ENCODE results near the gene SLC39A1. TPM values are rescaled to one million over a fixed set of nuclear protein-coding genes. Genes with fewer than 3 reads are reported as not detected.

Gene SLC39A1
- total and polyA plus RNA-seq, 9 of the 15 experiments (the other 6 are each of a cell fraction or from before 2014, with no cell fraction given) = 9.9 to 81.1 (median 62.7) TPM

DNA sequence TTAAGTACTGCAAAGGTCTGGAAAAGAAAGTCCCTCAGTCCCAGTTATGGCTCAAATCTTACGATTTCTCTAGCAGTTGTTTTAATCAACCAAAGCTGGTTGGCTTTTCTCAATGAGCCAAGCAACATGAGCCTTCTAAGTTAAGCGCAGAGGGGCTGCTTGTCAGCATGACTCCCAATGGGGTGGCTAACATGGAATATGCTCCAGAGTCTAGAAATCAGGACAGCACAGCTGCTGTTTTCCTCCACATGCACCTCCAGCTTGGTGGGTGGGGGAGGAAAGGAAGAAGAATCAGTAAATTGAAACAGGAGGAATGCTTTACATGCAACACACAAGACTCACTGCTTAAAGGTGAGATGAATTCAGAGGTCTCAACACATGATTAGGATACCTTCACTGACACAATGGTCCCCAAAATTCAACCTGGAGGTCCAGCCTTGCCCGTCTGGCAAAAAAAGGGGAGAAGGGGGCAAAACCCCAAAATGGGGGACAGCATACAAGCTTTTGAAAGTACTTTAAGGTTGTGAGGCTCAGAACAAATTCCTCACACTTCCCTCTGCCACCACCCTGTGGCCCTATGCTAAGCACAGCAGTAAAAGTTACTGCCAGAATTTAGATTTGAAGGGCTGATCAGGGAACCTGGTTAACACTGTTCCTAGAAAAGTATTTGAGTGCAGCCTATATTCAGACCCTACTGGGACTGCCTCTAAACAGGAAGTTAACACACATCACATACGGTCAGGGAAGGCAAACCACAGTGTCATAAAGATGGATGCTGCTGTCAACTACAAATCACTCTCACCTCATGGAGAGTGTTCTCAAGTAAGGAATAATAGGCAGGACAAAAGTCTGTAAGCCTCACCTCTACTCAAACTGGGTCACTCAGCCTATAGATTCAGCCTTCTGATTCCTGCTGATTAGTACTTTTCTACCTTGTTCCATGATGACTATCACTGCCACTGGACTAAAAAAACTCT, 43.2 kb downstream of the SLC39A1 start (continued):
- TF ChIP-seq, protein P1, sequence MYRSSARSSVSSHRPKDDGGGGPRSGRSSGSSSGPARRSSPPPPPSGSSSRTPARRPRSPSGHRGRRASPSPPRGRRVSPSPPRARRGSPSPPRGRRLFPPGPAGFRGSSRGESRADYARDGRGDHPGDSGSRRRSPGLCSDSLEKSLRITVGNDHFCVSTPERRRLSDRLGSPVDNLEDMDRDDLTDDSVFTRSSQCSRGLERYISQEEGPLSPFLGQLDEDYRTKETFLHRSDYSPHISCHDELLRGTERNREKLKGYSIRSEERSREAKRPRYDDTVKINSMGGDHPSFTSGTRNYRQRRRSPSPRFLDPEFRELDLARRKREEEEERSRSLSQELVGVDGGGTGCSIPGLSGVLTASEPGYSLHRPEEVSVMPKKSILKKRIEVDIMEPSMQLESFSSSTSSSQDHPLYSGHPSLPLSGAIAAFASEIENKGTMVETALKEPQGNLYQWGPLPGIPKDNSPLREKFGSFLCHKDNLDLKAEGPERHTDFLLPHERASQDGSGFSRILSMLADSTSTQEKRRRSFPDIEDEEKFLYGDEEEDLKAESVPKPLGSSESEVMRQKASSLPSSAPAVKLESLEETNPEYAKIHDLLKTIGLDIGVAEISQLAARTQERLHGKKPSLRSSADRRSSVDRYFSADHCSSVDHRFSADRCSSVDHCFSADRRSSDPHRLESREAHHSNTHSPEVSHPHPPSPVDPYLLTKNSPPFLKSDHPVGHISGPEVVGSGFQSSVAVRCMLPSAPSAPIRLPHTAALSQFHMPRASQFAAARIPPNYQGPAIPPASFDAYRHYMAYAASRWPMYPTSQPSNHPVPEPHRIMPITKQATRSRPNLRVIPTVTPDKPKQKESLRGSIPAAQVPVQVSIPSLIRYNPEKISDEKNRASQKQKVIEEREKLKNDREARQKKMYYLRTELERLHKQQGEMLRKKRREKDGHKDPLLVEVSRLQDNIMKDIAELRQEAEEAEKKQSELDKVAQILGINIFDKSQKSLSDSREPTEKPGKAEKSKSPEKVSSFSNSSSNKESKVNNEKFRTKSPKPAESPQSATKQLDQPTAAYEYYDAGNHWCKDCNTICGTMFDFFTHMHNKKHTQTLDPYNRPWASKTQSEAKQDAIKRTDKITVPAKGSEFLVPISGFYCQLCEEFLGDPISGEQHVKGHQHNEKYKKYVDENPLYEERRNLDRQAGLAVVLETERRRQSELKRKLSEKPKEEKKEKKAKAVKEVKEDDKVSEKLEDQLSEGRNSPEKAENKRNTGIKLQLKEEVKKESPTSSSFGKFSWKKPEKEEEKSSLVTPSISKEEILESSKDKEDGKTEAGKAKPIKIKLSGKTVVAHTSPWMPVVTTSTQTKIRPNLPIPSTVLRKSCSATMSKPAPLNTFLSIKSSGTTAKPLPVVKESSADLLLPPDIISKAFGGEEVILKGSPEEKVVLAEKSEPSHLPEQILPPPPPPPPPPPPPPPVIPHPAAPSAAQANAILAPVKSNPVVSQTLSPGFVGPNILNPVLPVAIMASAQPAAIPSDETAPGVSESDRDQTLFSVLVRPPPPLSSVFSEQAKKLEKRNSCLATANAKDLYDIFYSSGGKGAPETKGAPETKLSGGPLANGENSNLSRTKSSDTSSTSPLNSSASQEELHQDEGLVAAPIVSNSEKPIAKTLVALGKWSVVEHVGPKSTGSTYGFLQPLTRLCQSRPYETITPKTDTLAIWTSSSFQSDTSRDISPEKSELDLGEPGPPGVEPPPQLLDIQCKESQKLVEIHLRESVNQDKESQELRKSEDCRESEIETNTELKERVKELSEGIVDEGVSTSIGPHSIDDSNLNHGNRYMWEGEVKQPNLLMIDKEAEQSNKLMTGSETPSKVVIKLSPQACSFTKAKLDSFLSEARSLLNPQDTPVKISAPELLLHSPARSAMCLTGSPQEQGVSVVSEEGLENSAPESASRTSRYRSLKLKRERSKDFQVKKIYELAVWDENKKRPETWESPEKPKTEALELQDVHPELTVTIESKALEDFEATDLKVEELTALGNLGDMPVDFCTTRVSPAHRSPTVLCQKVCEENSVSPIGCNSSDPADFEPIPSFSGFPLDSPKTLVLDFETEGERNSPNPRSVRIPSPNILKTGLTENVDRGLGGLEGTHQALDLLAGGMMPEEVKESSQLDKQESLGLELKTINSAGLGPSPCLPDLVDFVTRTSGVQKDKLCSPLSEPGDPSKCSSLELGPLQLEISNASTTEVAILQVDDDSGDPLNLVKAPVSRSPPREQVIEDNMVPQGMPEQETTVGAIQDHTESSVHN (IDR thresholded peaks at IDR 0.05; ENCODE audit: borderline replicate concordance in 1 of 2, low read depth in 1 of 2) = no peak
- TF ChIP-seq, protein P2, sequence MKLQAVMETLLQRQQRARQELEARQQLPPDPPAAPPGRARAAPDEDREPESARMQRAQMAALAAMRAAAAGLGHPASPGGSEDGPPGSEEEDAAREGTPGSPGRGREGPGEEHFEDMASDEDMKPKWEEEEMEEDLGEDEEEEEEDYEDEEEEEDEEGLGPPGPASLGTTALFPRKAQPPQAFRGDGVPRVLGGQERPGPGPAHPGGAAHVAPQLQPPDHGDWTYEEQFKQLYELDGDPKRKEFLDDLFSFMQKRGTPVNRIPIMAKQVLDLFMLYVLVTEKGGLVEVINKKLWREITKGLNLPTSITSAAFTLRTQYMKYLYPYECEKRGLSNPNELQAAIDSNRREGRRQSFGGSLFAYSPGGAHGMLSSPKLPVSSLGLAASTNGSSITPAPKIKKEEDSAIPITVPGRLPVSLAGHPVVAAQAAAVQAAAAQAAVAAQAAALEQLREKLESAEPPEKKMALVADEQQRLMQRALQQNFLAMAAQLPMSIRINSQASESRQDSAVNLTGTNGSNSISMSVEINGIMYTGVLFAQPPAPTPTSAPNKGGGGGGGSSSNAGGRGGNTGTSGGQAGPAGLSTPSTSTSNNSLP (IDR thresholded peaks at IDR 0.05; ENCODE audit: borderline replicate concordance, low read depth, low read length) = no peak
- TF ChIP-seq MYNN (IDR thresholded peaks at IDR 0.05) (no peak), MYNN (CRISPR knock-in tag; IDR thresholded peaks at IDR 0.05) (no peak), DDX20 (tag; IDR thresholded peaks at IDR 0.05; ENCODE audit: low read depth) (no peak), KAT8 (IDR thresholded peaks at IDR 0.05; ENCODE audit: low read depth) (no peak), MEF2D (tag; conservative IDR thresholded peaks at IDR 0.05; ENCODE audit: low read depth) (no peak), GTF2F1 (IDR thresholded peaks at IDR 0.05; ENCODE audit: low read depth, low read length) (no peak), ESRRB (CRISPR knock-in tag; IDR thresholded peaks at IDR 0.05; ENCODE audit: borderline replicate concordance) (no peak), PTTG1 (tag; IDR thresholded peaks at IDR 0.05; ENCODE audit: low read depth) (no peak), ZNF133 (CRISPR knock-in tag; IDR thresholded peaks at IDR 0.05) (no peak), PYGO2 (tag; IDR thresholded peaks at IDR 0.05) (no peak), HDAC8 (tag; IDR thresholded peaks at IDR 0.05) (no peak), CBFA2T2 (conservative IDR thresholded peaks at IDR 0.05) (no peak), SRSF3 (IDR thresholded peaks at IDR 0.05; ENCODE audit: insufficient read depth, low read length) (no peak)
- TF ChIP-seq, protein P3, sequence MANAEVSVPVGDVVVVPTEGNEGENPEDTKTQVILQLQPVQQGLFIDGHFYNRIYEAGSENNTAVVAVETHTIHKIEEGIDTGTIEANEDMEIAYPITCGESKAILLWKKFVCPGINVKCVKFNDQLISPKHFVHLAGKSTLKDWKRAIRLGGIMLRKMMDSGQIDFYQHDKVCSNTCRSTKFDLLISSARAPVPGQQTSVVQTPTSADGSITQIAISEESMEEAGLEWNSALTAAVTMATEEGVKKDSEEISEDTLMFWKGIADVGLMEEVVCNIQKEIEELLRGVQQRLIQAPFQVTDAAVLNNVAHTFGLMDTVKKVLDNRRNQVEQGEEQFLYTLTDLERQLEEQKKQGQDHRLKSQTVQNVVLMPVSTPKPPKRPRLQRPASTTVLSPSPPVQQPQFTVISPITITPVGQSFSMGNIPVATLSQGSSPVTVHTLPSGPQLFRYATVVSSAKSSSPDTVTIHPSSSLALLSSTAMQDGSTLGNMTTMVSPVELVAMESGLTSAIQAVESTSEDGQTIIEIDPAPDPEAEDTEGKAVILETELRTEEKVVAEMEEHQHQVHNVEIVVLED (CRISPR knock-in tag; IDR thresholded peaks at IDR 0.05) = no peak
